Sigmoid colon (tissue), 4 donors: Measurements from ENCODE around the gene ATXN10.

Source experiments
- CTCF ChIP-seq, 4 experiments: fragments of 450-650 bp in 3 of 4; fragments of 200-600 bp in 1 of 4; IDR thresholded peaks; one replicate each; pipeline ENCODE4 v1.5.1; 2016 to 2019; ENCODE audit warnings: antibody characterized with exemption in 4 of 4, mild to moderate bottlenecking in 3 of 4, moderate library complexity in 2 of 4
- EP300 ChIP-seq, 4 donors: sonication (generic); formaldehyde crosslinking; IDR thresholded peaks; one replicate each; pipeline ENCODE4 v1.6.1; 2017; ENCODE audit warnings: antibody characterized with exemption in 4 of 4

- TF ChIP-seq CTCF (IDR thresholded peaks at IDR 0.05) (no peak), EP300 (IDR thresholded peaks at IDR 0.05) (no peak)
Measured at GRCh38 chr22:45872659-45873263, 201.1 kb downstream of the ATXN10 start.
